GM12873 (cell line): ENCODE results near the gene OR4D5.

Experiments used
- CTCF ChIP-seq: IDR thresholded peaks from 2 replicates; pipeline ENCODE4 v1.5.1; 2012; ENCODE audit warnings: low read depth, mild to moderate bottlenecking, moderate library complexity, low read length, control low read depth; ENCODE audit not compliant: insufficient read depth; ENCODE audit errors: missing control alignments

OR4D5 gene

GRCh38 chr11:123976770-123977560 is 37.5 kb downstream of the OR4D5 start:
- no peak for TF ChIP-seq CTCF

GRCh38 chr11:123977731-123978347 is 38.4 kb downstream of the OR4D5 start, which contains the start of gene OR10S1:
OR10S1 (minus strand) TSS chr11:123977781; CDS start chr11:123977664, 117 bp downstream.
- TF ChIP-seq CTCF, result no peak

GRCh38 chr11:123979311-123979710 is 39.9 kb downstream of the OR4D5 start:
- no peak for TF ChIP-seq CTCF
